K562 (cell line): ENCODE measurements around the gene ZNF845. TPM values are rescaled to one million over a fixed set of nuclear protein-coding genes. Genes with fewer than 3 reads are reported as not detected.

ENCODE experiments used
- ARNT ChIP-seq, 2 experiments: fragments of 450-650 bp; IDR thresholded peaks; 2 replicates each; pipeline ENCODE4 v1.6.1; 2016; ENCODE audit warnings: mild to moderate bottlenecking in 1 of 2
- CREM ChIP-seq: IDR thresholded peaks from 2 replicates; pipeline ENCODE4 v1.6.1; 2014; ENCODE audit warnings: antibody characterized with exemption, low read depth
- E2F4 ChIP-seq: sonication (generic); formaldehyde crosslinking; IDR thresholded peaks from 2 replicates; pipeline ENCODE4 v1.8.0; 2022; ENCODE audit warnings: mild to moderate bottlenecking, low read depth, missing genetic modification reagents
- EGR1 ChIP-seq: fragments of 450-650 bp; conservative IDR thresholded peaks from 2 replicates; pipeline ENCODE4 v1.6.1; 2017; ENCODE audit warnings: mild to moderate bottlenecking
- FOXJ3 ChIP-seq: sonication (generic); formaldehyde crosslinking; IDR thresholded peaks from 2 replicates; pipeline ENCODE4 v1.4.0; 2020; ENCODE audit warnings: mild to moderate bottlenecking, missing genetic modification reagents
- KAT2B ChIP-seq: IDR thresholded peaks from one replicate; pipeline ENCODE4 v1.6.1; 2012; ENCODE audit warnings: low read depth, mild to moderate bottlenecking, control low read depth, inconsistent platforms, low read length, moderate library complexity
- KLF1 ChIP-seq: fragments of 450-650 bp; IDR thresholded peaks from 2 replicates; pipeline ENCODE4 v1.6.1; 2016; ENCODE audit warnings: missing genetic modification characterization, missing compliant biosample characterization
- L3MBTL2 ChIP-seq: fragments of 450-650 bp; IDR thresholded peaks from 2 replicates; pipeline ENCODE4 v1.6.1; 2016; ENCODE audit warnings: mild to moderate bottlenecking, moderate library complexity
- MAFG ChIP-seq: fragments of 450-650 bp; conservative IDR thresholded peaks from 2 replicates; pipeline ENCODE4 v1.6.1; 2016; ENCODE audit warnings: missing genetic modification characterization, missing compliant biosample characterization
- MBD1 ChIP-seq: fragments of 250-450 bp; sonication (Bioruptor Pico); IDR thresholded peaks from 2 replicates; pipeline ENCODE4 v1.8.0; 2022; ENCODE audit warnings: inconsistent platforms
- NFXL1 ChIP-seq: fragments of 450-650 bp; formaldehyde crosslinking; IDR thresholded peaks from 2 replicates; pipeline ENCODE4 v1.4.0; 2021; ENCODE audit warnings: mild to moderate bottlenecking
- POLR2H ChIP-seq: IDR thresholded peaks from 2 replicates; pipeline ENCODE4 v1.6.1; 2016; ENCODE audit warnings: missing genetic modification characterization, low read depth, mild to moderate bottlenecking, control low read depth, missing compliant biosample characterization, moderate library complexity
- PYGO2 ChIP-seq: fragments of 450-650 bp; IDR thresholded peaks from 2 replicates; pipeline ENCODE4 v1.6.1; 2016; ENCODE audit warnings: mild to moderate bottlenecking, missing genetic modification characterization, moderate library complexity, missing compliant biosample characterization
- RBM39 ChIP-seq: fragments of 200-400 bp; formaldehyde crosslinking; optimal IDR thresholded peaks from 2 replicates; pipeline ENCODE3; 2018; ENCODE audit warnings: low read depth, low read length
- RCOR1 ChIP-seq, 2 experiments: IDR thresholded peaks; 2 replicates each; pipeline ENCODE4 v1.6.1; 2012; ENCODE audit warnings: low read depth in 2 of 2, low read length in 2 of 2, borderline replicate concordance in 1 of 2, improper control_type of control experiment in 1 of 2
- SLC30A9 ChIP-seq: fragments of 250-450 bp; sonication (Bioruptor Pico); IDR thresholded peaks from 2 replicates; pipeline ENCODE4 v1.8.0; 2022; ENCODE audit warnings: mild to moderate bottlenecking, moderate library complexity
- SRSF1 ChIP-seq: fragments of 200-400 bp; formaldehyde crosslinking; IDR thresholded peaks from 2 replicates; pipeline ENCODE4 v1.6.1; 2017; ENCODE audit warnings: mild to moderate bottlenecking, low read depth, low read length, moderate library complexity
- TRIM24 ChIP-seq, 2 experiments: fragments of 450-650 bp; IDR thresholded peaks; 2 replicates each; pipeline ENCODE4 v1.6.1; 2016
- ZBTB1 ChIP-seq: sonication (generic); formaldehyde crosslinking; IDR thresholded peaks from 2 replicates; pipeline ENCODE4 v1.8.1; 2023; ENCODE audit warnings: missing genetic modification reagents, low read depth, mild to moderate bottlenecking, borderline replicate concordance
- ZNF316 ChIP-seq: fragments of 450-650 bp; IDR thresholded peaks from 2 replicates; pipeline ENCODE4 v1.6.1; 2016
- polyA plus RNA-seq, 8 experiments: library from polyadenylated mRNA; depleted of rRNA in 4 of 8; stranded (reverse) in 5 of 8; unstranded in 3 of 8; fragments of >200 nt; fragmentation: Nextera tagmentation in 2 of 8; fragmentation: Illumina TruSeq in 1 of 8; extraction: Ambion mirVana in 2 of 8; extraction: Trizol in 1 of 8; gene quantifications; 2 replicates each; pipeline versions ENCODE4 v1.2.1 to v1.2.3, GENCODE V29; 2011 to 2014; ENCODE audit warnings: inconsistent platforms in 1 of 8, missing spikeins in 1 of 8
- total RNA-seq, 7 experiments: library from RNA; depleted of rRNA in 6 of 7; stranded (reverse); fragments of >200 nt in 6 of 7; fragmentation: Illumina TruSeq in 2 of 7; extraction: Trizol in 2 of 7; gene quantifications; 2 replicates each; pipeline versions ENCODE4 v1.2.1 to v1.2.3, GENCODE V29; 2011 to 2021; ENCODE audit warnings: low replicate concordance in 1 of 7
- TF ChIP-seq, protein P1 (sequence below), 3 experiments: IDR thresholded peaks in 2 of 3; conservative IDR thresholded peaks in 1 of 3; 2 replicates each; pipeline ENCODE4 v1.5.1; 2011 to 2012; ENCODE audit warnings: low read length in 3 of 3, mild to moderate bottlenecking in 3 of 3, control low read depth in 2 of 3, improper control_type of control experiment in 1 of 3, inconsistent platforms in 1 of 3, low read depth in 1 of 3, mixed read lengths in 1 of 3, moderate library complexity in 1 of 3; ENCODE audit not compliant: insufficient read depth in 2 of 3
- TF ChIP-seq, protein P2 (sequence below): fragments of 250-450 bp; sonication (Bioruptor Pico); IDR thresholded peaks from 2 replicates; pipeline ENCODE4 v1.4.0; 2020; ENCODE audit warnings: mild to moderate bottlenecking, moderate library complexity, borderline replicate concordance

ZNF845 gene
- total and polyA plus RNA-seq, 9 of the 15 experiments (the other 6 are each of a cell fraction or from before 2014, with no cell fraction given) = 1.9 to 13.2 (median 6.4) TPM

GRCh38 chr19:53394974-53395839 is 61.7 kb downstream of the ZNF845 start, which contains the start of gene ZNF765 (continued):
- TF ChIP-seq, protein P1, sequence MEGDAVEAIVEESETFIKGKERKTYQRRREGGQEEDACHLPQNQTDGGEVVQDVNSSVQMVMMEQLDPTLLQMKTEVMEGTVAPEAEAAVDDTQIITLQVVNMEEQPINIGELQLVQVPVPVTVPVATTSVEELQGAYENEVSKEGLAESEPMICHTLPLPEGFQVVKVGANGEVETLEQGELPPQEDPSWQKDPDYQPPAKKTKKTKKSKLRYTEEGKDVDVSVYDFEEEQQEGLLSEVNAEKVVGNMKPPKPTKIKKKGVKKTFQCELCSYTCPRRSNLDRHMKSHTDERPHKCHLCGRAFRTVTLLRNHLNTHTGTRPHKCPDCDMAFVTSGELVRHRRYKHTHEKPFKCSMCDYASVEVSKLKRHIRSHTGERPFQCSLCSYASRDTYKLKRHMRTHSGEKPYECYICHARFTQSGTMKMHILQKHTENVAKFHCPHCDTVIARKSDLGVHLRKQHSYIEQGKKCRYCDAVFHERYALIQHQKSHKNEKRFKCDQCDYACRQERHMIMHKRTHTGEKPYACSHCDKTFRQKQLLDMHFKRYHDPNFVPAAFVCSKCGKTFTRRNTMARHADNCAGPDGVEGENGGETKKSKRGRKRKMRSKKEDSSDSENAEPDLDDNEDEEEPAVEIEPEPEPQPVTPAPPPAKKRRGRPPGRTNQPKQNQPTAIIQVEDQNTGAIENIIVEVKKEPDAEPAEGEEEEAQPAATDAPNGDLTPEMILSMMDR (IDR thresholded peaks at IDR 0.05 in 2 of 3, conservative IDR thresholded peaks at IDR 0.05 in 1 of 3; ENCODE audit: insufficient read depth in 2 of 3, low read depth in 1 of 3, low read length in 3 of 3) = peak; percentile 23 to 61 (median 60); a peak in 4 of 6 replicates
- TF ChIP-seq TRIM24 (IDR thresholded peaks at IDR 0.05) (no peak), NFXL1 (CRISPR knock-in tag) (no peak), MAFG (tag) (no peak), PYGO2 (tag) (no peak), EGR1 (peak; percentile 48; the same call in 1 of the 2 replicates), E2F4 (no peak), RBM39 (no peak), POLR2H (peak; percentile 57), FOXJ3 (CRISPR knock-in tag) (no peak), SLC30A9 (CRISPR knock-in tag) (no peak), ZNF316 (no peak), SRSF1 (no peak), CREM (peak; percentile 45), KLF1 (no peak), KAT2B (no peak), L3MBTL2 (peak; percentile 38), ARNT (IDR thresholded peaks at IDR 0.05) (no peak), RCOR1 (IDR thresholded peaks at IDR 0.05; ENCODE audit: borderline replicate concordance in 1 of 2, low read depth in 2 of 2, low read length in 2 of 2) (no peak), ZBTB1 (CRISPR knock-in tag) (no peak), MBD1 (CRISPR knock-in tag) (no peak)
- TF ChIP-seq, protein P2, sequence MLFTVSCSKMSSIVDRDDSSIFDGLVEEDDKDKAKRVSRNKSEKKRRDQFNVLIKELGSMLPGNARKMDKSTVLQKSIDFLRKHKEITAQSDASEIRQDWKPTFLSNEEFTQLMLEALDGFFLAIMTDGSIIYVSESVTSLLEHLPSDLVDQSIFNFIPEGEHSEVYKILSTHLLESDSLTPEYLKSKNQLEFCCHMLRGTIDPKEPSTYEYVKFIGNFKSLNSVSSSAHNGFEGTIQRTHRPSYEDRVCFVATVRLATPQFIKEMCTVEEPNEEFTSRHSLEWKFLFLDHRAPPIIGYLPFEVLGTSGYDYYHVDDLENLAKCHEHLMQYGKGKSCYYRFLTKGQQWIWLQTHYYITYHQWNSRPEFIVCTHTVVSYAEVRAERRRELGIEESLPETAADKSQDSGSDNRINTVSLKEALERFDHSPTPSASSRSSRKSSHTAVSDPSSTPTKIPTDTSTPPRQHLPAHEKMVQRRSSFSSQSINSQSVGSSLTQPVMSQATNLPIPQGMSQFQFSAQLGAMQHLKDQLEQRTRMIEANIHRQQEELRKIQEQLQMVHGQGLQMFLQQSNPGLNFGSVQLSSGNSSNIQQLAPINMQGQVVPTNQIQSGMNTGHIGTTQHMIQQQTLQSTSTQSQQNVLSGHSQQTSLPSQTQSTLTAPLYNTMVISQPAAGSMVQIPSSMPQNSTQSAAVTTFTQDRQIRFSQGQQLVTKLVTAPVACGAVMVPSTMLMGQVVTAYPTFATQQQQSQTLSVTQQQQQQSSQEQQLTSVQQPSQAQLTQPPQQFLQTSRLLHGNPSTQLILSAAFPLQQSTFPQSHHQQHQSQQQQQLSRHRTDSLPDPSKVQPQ (CRISPR knock-in tag) = no peak
